Adrenal gland (tissue), 12 donors: ENCODE data around the gene RAD9A. TPM values are rescaled to one million over a fixed set of nuclear protein-coding genes. Genes with fewer than 3 reads are reported as not detected.
A peak's percentile ranks its signal among the peaks of the same experiment; 100 is the strongest.

Experiments
- DNase-seq, 7 donors: peaks; one replicate each; pipeline ENCODE4 v3.0.0-alpha.2; 2019 to 2020
- H3K27ac ChIP-seq, 5 donors: fragments of 200-600 bp; sonication (generic) in 4 of 5; 1 replicate in 3 of 5; 2 replicates in 2 of 5; pipeline versions ENCODE4 v1.5.1 to v1.8.0; 2016 to 2020; ENCODE audit warnings: mild to moderate bottlenecking in 1 of 5
- H3K27me3 ChIP-seq: fragments of 200-600 bp; 2 replicates; pipeline ENCODE4 v1.8.0; 2021
- H3K36me3 ChIP-seq, 2 donors: fragments of 200-600 bp; replicated peaks in 1 of 2; 1 replicate in 1 of 2; 2 replicates in 1 of 2; pipeline versions ENCODE4 v1.5.1 to v1.8.0; 2018 to 2022
- H3K4me1 ChIP-seq, 2 donors: fragments of 200-600 bp; replicated peaks in 1 of 2; 1 replicate in 1 of 2; 2 replicates in 1 of 2; pipeline versions ENCODE4 v1.5.1 to v1.8.0; 2018 to 2021
- H3K4me3 ChIP-seq, 4 donors: fragments of 200-600 bp; sonication (generic) in 3 of 4; one replicate each; pipeline ENCODE4 v1.5.1; 2016 to 2018
- H3K9me3 ChIP-seq, 3 donors: fragments of 200-600 bp; sonication (generic) in 1 of 3; replicated peaks in 1 of 3; 1 replicate in 2 of 3; 2 replicates in 1 of 3; pipeline versions ENCODE4 v1.5.1 to v1.8.0; 2016 to 2021
- POLR2A ChIP-seq, 2 donors: fragments of 450-650 bp; IDR thresholded peaks; one replicate each; pipeline ENCODE4 v1.6.1; 2017; ENCODE audit warnings: antibody characterized with exemption in 2 of 2, mild to moderate bottlenecking in 2 of 2, moderate library complexity in 1 of 2
- WGBS, 4 donors: extraction: QIAGEN DNeasy Blood & Tissue Kit in 2 of 4; methylation state at CpG; one replicate each; pipeline versions ENCODE4 v1.1.5 to v1.1.7; 2013 to 2017; 5-methylcytosine and 5-hydroxymethylcytosine counted together
- intact Hi-C, 2 donors: fragments of 100-400 bp; cut with DNase I; formaldehyde crosslinking; loops; one replicate each; pipeline versions ENCODE4 v1.14.1 to v1.15.0; 2022 to 2023
- polyA plus RNA-seq, 3 donors: library from polyadenylated mRNA; stranded (reverse); fragments of 200-250 nt in 2 of 3; fragments of 350-450 nt in 1 of 3; fragmentation: Illumina TruSeq in 1 of 3; extraction: RNeasy Lipid Tissue Mini Kit (QIAGEN cat#74804) in 1 of 3; gene quantifications; one replicate each; pipeline ENCODE4 v1.2.3, GENCODE V29; 2013 to 2014
- total RNA-seq, 9 donors: library from RNA; depleted of rRNA in 4 of 9; stranded (reverse); fragments of >200 nt in 4 of 9; fragments of 120-200 nt in 1 of 9; fragmentation: NEBNext Ultra II Directional in 1 of 9; extraction: Animal tissue kit (Norgen Biotek cat#: 25700) in 1 of 9; gene quantifications; one replicate each; pipeline versions ENCODE4 v1.1.0 to v1.2.4, GENCODE V29; 2013 to 2023
- TF ChIP-seq, protein P1 (sequence below), 6 experiments: fragments of 450-650 bp in 4 of 6; fragments of 200-600 bp in 2 of 6; sonication (generic) in 1 of 6; IDR thresholded peaks; 1 replicate in 5 of 6; 2 replicates in 1 of 6; pipeline versions ENCODE4 v1.5.1 to v1.8.0; 2016 to 2021; ENCODE audit warnings: antibody characterized with exemption in 6 of 6, mild to moderate bottlenecking in 2 of 6, moderate library complexity in 1 of 6
- donor health status: healthy with polysubstance abuse.
- donor health status: Bipolar disorder and iron deficiency.
- donor health status: DM: yes; HTN: yes; CAD: no.
- donor health status: DM: no; HTN: no; CAD: no.
- donor health status: DM: no; HTN: no; CAD: no.
- donor health status: DM: yes; HTN: yes; CAD: no.

Gene RAD9A
- total and polyA plus RNA-seq, 12 donors = 5.4 to 57.7 (median 15.0) TPM

GRCh38 chr11:67381244-67381972, 10.4 kb upstream of the RAD9A start:
- Histone ChIP-seq H3K4me1 (no peaks in the 10 kb centered on the region), H3K4me3 (no peak overlapping the region), H3K36me3 (no peaks in the 10 kb centered on the region), H3K9me3 (no peaks in the 10 kb centered on the region), H3K27ac (no peak overlapping the region), H3K27me3 (no peaks in the 10 kb centered on the region)
- WGBS, 4 donors = 65 to 73% (median 69%) methylated on average over 13 of the region's 13 CpGs
- TF ChIP-seq POLR2A (IDR thresholded peaks at IDR 0.05) = no peak
- TF ChIP-seq, protein P1, sequence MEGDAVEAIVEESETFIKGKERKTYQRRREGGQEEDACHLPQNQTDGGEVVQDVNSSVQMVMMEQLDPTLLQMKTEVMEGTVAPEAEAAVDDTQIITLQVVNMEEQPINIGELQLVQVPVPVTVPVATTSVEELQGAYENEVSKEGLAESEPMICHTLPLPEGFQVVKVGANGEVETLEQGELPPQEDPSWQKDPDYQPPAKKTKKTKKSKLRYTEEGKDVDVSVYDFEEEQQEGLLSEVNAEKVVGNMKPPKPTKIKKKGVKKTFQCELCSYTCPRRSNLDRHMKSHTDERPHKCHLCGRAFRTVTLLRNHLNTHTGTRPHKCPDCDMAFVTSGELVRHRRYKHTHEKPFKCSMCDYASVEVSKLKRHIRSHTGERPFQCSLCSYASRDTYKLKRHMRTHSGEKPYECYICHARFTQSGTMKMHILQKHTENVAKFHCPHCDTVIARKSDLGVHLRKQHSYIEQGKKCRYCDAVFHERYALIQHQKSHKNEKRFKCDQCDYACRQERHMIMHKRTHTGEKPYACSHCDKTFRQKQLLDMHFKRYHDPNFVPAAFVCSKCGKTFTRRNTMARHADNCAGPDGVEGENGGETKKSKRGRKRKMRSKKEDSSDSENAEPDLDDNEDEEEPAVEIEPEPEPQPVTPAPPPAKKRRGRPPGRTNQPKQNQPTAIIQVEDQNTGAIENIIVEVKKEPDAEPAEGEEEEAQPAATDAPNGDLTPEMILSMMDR (IDR thresholded peaks at IDR 0.05) = no peak
- peak in 2 of 7 donors; percentile 22 to 41 for DNase-seq
- intact Hi-C loops = loop anchor here in 1 of 2 donors (5.0 kb wide), 1 partner anchor 34 kb away; no protein-coding TSS in a partner anchor

DNA sequence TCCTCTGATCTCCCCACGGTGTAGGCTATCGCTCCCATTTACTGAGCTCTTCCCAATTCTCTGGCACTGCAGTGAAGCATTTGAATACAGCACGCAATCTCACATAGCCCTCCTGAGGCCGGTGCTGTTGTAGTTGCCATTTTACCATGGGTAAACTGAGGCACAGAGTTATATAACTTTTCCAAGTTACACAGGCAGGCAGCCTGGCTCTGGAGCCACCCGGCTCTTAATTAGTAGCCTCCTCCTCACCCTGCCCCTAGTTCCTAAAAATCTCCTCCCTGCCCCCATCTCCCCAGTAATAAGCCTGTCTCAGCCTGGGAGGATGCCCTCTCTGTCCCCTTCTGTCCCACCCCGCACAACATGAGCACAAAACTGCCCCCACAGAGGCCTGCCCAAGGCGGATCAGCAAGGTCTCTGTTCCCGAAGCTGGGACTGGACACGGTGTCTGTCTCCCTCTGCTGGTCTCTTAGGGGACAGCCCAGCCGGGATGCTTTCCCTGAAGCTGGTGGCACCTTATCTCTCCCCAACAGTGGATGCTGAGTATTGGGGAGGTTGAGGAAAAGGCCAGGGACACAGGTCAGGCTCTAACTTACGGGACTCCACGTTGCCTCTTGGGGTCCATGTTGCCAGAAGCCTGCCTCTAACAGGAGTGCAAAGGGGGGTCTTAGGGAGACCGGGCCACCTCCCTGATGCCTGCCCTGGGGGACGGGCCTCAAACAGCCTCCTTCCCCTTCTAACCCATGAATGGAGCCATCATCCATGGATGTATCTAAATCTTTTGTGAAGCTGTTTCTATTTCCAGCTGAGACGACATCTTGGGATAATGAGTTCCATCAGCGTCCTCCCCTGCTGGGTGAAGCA, 9.3 kb upstream of the RAD9A start:
- intact Hi-C loops = loop anchor here (2.0 to 5.0 kb wide), 2 partner anchors 30 to 35 kb away; partner anchors contain the start of gene POLD4 (in 1 of the 2)

GRCh38 chr11:67384851-67385366, 6.9 kb upstream of the RAD9A start:
- no peak for DNase-seq
- Histone ChIP-seq H3K27ac (no peak overlapping the region), H3K4me1 (no peaks in the 10 kb centered on the region), H3K4me3 (no peak overlapping the region), H3K27me3 (no peaks in the 10 kb centered on the region), H3K9me3 (no peaks in the 10 kb centered on the region), H3K36me3 (no peaks in the 10 kb centered on the region)
- intact Hi-C loops = loop anchor here in 1 of 2 donors (5.0 kb wide), 1 partner anchor 38 kb away; no protein-coding TSS in a partner anchor
- WGBS, 4 donors = 35 to 69% (median 67%) methylated on average over 2 to 3 of the region's 3 CpGs
- no peak for TF ChIP-seq POLR2A (IDR thresholded peaks at IDR 0.05)
- TF ChIP-seq, protein P1 (IDR thresholded peaks at IDR 0.05) = no peak

More for the DNA sequence above, 9.3 kb upstream of the RAD9A start:
- H3K27me3 ChIP-seq = no peaks in the 10 kb centered on the region
- H3K9me3 ChIP-seq = no peaks in the 10 kb centered on the region
- WGBS, 4 donors = 41 to 50% (median 42%) methylated on average over 11 to 16 of the region's 16 CpGs
- no peak for TF ChIP-seq POLR2A (IDR thresholded peaks at IDR 0.05)
- TF ChIP-seq, protein P1 (IDR thresholded peaks at IDR 0.05) = peak; percentile 95 to 99 (median 98)
- H3K4me1 ChIP-seq = no peaks in the 10 kb centered on the region
- H3K27ac ChIP-seq = no peak overlapping the region
- H3K36me3 ChIP-seq = no peaks in the 10 kb centered on the region
- H3K4me3 ChIP-seq = no peak overlapping the region
- peak; percentile 72 to 92 (median 82) for DNase-seq

DNA sequence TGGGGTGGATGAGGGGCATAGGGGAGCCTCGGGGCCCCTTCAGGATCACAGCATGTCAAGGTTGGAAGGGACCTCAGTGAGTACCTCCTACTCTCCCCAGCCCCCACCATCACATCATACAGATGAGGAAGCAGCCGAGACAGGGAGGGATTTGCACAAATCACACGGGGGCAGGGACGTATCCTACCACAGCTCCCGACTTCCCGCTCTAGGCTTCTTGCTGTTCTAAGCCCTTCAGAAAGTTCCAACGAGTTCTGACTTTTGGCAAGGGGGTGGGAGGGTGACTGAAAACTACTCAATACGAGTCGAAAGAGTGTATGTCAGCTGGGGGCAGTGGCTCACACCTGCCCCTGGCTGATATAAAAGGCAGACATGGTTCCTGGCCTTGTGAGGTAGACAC, 4.7 kb upstream of the RAD9A start:
- WGBS, 4 donors = 18 to 30% (median 27%) methylated on average over 8 to 9 of the region's 9 CpGs
- no peak for DNase-seq
- intact Hi-C loops = no loop called here
- Histone ChIP-seq H3K27me3 (no peaks in the 10 kb centered on the region), H3K36me3 (no peaks in the 10 kb centered on the region), H3K4me3 (no peak overlapping the region), H3K27ac (no peak overlapping the region), H3K4me1 (peaks cover 7 to 9% of the 10 kb centered on the region in 2 donors), H3K9me3 (no peaks in the 10 kb centered on the region)
- TF ChIP-seq, protein P1 (IDR thresholded peaks at IDR 0.05) = no peak
- TF ChIP-seq POLR2A (IDR thresholded peaks at IDR 0.05) = no peak
